ENCODE data around the gene COL11A1.
"Not testable (repeated sequence)": the region's sequence is repeated elsewhere in the genome, so short reads cannot be mapped to it uniquely, and the experiment has no call there.

The COL11A1 gene

DNA sequence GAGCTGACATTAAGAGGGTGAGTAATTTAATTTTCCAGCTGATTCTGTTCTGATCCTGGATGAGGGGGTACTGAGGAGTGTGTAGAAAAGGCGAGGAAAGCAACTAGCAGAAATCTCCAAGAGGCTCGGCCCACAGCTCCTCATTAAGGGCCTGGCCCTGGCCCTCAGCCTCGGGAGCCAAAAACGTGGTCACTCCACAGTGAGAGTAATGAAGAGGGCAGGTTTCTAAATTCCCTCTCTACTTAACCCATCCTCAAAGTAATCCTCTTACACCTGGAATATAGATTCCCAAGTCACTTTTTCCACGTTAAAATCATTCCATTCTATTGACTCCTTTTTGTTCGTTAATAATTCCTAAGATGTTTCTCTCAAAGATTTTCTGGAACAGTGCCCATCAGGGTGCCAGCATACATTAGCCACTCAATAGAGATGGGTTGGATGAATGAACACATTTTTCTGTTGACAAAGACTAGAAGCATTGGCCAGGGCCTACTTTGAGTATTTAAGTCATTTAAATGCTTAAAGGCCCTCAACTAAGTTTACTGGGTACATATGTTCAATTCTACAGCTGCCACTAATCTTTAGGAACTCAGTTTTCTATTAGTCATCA, 1.1 kb upstream of the COL11A1 start:
- H3K4me3 Mint-ChIP-seq = no peak overlapping the region
- no peaks in the 10 kb centered on the region for H3K36me3 Mint-ChIP-seq (ENCODE audit: low read depth)
- ATAC-seq = no peak
- peaks cover 25% of the 10 kb centered on the region for H3K27me3 Mint-ChIP-seq
- DNase-seq = no peak
- no peak overlapping the region for H3K27ac Mint-ChIP-seq
- H3K9me3 Mint-ChIP-seq = no peaks in the 10 kb centered on the region
- H3K4me1 Mint-ChIP-seq = peaks cover 5% of the 10 kb centered on the region

DNA sequence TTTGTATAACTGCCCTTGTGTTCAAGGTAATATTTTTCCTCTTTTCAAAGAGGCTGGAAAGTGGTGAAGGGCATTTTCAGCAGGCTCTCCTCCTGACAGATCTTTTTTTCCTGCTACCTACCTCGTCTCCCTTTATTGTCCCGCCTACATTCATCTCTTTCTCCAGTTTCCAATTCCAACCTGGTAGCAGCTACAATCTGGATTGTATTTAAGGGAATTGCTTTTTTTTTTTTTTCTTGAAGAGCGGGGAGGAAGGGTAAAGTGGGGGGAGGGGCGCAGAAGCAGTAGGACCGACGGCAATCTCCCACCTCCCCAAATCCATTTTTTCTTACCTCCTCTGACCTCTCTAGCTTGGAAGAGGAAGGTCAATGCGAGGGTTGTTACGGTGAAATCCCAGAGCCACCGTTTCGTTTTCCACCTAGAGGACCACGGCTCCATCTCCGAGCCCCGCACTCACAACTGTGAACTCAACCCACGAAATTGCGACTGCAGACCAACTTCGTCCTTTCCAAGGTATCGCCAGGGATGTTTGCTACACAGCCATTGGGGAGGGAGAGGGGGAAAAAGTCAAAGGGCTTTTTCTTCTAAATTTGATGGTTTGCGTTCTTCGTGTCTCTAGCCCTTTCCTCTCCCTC, 464 bp downstream of the COL11A1 start:
- H3K4me1 Mint-ChIP-seq = peaks cover 5% of the 10 kb centered on the region
- DNase-seq = no peak
- H3K27ac Mint-ChIP-seq = no peak overlapping the region
- no peaks in the 10 kb centered on the region for H3K9me3 Mint-ChIP-seq
- H3K36me3 Mint-ChIP-seq (ENCODE audit: low read depth) = no peaks in the 10 kb centered on the region
- peaks cover 25% of the 10 kb centered on the region for H3K27me3 Mint-ChIP-seq
- no peak for ATAC-seq
- H3K4me3 Mint-ChIP-seq = peak overlapping the region; percentile 35

DNA sequence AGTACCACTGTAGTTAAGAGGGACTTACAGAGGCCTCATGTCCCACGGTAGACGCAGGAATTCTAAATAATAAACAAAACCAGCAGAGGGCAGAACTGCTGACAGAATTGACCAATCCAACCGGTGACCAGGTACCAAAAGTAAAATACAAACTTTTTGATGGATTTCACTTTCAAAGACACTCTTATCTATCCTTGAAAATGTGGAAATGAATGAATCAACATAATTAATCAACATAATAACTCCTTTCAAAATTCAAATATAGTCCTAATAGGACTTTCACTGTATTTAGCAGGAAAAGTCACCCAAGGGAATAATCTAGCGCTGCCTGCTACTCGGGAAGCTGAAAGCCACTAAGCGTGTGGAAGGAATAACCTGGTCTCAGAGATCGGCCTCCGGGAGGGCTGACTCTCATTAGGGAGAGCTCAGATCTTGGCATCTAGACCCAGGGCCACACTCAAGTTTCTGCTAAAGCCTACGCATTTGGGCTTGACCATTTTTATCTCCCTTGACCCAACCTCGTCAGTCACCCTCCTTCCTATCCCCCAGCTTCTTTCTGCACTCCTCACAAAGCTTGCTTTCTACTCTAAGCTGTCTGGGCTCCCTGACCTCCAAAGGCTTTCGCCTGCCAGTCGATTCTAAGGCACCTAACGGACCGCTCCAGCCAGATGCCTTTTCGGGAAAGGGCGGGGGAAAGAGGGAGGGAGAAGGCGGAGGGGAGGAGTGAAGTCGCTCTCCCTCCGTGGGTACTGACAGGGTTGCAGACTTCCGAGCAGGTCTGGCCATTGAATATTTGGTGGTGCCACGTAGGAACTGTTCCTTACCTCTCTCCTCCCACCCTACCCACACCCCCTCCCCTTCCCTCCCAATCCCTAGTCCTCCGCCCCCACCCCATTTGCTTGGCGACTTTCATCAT, 1.6 kb downstream of the COL11A1 start:
- DNase-seq (no peak), ATAC-seq (no peak)
- no peaks in the 10 kb centered on the region for H3K9me3 Mint-ChIP-seq
- peaks cover 25% of the 10 kb centered on the region for H3K27me3 Mint-ChIP-seq
- H3K27ac Mint-ChIP-seq = no peak overlapping the region
- H3K36me3 Mint-ChIP-seq (ENCODE audit: low read depth) = no peaks in the 10 kb centered on the region
- H3K4me3 Mint-ChIP-seq = peak overlapping the region; percentile 20
- H3K4me1 Mint-ChIP-seq = peaks cover 5% of the 10 kb centered on the region

DNA sequence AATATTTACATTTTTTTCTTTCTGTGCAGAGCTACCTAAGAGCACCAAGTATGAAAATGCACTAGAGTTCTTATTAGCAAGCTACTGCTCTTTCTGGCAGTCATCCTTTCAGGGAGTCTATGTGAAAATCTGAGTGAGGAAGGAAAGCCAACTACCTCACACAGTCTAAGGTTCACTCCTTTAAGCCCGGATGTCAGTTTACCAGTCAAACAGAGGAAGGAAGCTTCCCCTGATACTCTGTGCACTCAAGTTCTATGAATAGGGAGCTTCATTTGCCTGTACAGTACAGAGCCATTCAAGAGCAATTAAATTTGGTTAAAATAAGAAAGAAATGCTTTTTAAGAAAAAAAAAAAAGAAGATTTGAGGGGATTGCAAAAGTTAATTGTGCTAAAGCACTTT, 6.9 kb downstream of the COL11A1 start:
- Mint-ChIP-seq H3K27me3 (peaks cover 5% of the 10 kb centered on the region), H3K4me1 (no peaks in the 10 kb centered on the region), H3K27ac (no peak overlapping the region), H3K36me3 (ENCODE audit: low read depth) (no peaks in the 10 kb centered on the region), H3K4me3 (no peak overlapping the region), H3K9me3 (peaks cover under 1% of the 10 kb centered on the region)
- no peak for ATAC-seq
- no peak for DNase-seq

DNA sequence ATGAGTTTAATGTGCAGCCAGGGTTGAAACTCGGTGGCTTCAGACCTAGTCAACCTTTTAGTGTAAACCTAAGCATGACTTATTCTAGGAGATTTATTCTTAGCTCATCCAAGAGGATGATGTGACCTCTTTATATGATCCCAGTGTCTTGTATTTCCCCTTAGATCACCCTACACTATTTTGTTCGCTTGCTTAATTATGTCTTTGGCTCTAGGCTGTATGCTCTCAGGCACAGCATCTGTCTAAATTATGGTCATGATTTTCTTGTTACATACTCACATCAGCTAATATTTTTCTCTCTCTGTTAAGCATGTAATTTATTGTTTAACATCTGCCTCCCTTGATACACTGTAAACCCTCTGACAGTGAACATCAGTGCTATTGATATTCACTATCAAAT, 19.1 kb downstream of the COL11A1 start:
- Mint-ChIP-seq H3K27me3 (no peaks in the 10 kb centered on the region), H3K4me3 (no peak overlapping the region), H3K4me1 (no peaks in the 10 kb centered on the region), H3K27ac (no peak overlapping the region), H3K9me3 (peaks cover 5% of the 10 kb centered on the region), H3K36me3 (ENCODE audit: low read depth) (no peaks in the 10 kb centered on the region)
- ATAC-seq (no peak), DNase-seq (no peak)

DNA sequence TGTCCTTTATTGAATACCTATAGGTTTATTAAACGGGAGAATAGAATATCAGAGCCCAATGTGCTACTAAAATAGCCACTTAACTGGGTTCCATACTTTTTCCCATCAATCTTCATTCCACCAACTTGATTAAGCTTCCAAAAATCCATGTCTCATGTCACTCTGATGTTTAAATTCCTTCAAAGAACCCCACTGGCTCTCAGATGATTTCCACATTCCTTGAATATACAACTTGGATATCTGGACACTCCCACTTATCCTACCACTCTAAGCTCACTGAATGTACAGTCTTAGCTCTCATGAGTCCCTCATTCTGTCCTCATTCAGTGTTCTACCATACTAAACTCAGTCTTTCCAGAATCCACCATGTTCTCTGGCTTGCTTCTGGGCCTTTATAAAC, 21.1 kb downstream of the COL11A1 start:
- Mint-ChIP-seq H3K4me3 (no peak overlapping the region), H3K9me3 (peaks cover 5% of the 10 kb centered on the region), H3K27me3 (no peaks in the 10 kb centered on the region), H3K36me3 (ENCODE audit: low read depth) (no peaks in the 10 kb centered on the region), H3K4me1 (no peaks in the 10 kb centered on the region), H3K27ac (no peak overlapping the region)
- ATAC-seq (no peak), DNase-seq (no peak)

DNA sequence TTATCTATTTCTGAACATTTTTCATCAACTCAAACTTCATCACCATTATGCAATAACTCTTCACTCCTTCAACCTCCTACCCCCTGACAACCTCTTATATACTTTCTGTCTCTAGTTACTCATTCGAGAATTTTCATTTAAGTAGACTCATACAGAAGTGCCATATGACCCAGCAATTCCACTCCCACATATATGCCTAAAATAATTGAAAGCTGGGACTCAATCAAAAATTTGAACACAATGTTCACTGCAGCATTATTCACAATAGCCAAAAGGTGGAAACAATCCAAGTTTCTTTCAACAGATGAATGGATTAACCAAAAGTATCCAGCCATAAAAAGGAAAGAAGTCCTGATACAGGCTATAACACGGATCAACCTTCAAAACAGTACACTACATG, 24.1 kb downstream of the COL11A1 start:
- no peaks in the 10 kb centered on the region for H3K36me3 Mint-ChIP-seq (ENCODE audit: low read depth)
- DNase-seq = no peak
- no peaks in the 10 kb centered on the region for H3K27me3 Mint-ChIP-seq
- no peak for ATAC-seq
- H3K4me3 Mint-ChIP-seq = no peak overlapping the region
- H3K27ac Mint-ChIP-seq = no peak overlapping the region
- peaks cover 5% of the 10 kb centered on the region for H3K9me3 Mint-ChIP-seq
- no peaks in the 10 kb centered on the region for H3K4me1 Mint-ChIP-seq

DNA sequence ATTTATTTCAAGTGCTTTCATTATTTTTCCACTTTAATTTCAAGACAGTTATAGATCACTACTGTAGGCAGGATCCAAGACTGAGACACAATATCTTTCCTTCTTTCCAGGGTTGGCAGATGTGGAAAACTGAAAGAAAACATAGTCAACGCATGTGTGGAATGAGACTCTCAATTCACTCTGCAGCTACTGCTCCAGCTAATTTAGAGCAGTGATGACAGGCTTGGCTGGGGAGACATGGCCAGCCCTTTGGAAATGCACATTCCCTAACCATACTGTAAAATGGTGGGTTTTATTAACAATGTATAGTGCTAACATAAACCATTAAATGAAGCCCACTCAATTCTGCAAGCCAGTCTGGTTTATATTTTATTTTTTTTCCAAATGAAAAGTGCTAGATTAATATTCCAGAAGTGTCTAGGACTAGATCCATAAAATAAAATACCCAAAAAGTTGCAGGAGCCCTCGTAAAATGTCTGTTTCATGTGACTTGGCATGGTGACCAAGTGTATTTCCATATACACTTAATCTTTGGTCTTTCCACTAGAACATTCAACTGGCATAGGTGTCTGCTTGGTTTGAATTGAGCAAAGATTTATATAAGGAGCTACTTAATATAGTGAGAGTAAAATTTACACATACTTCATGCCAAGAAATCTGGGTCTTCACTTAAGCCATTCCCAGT, 32.9 kb downstream of the COL11A1 start:
- Mint-ChIP-seq H3K36me3 (ENCODE audit: low read depth) (no peaks in the 10 kb centered on the region), H3K4me1 (no peaks in the 10 kb centered on the region), H3K27ac (no peak overlapping the region), H3K4me3 (no peak overlapping the region), H3K27me3 (no peaks in the 10 kb centered on the region), H3K9me3 (no peaks in the 10 kb centered on the region)
- no peak for DNase-seq
- ATAC-seq = no peak

DNA sequence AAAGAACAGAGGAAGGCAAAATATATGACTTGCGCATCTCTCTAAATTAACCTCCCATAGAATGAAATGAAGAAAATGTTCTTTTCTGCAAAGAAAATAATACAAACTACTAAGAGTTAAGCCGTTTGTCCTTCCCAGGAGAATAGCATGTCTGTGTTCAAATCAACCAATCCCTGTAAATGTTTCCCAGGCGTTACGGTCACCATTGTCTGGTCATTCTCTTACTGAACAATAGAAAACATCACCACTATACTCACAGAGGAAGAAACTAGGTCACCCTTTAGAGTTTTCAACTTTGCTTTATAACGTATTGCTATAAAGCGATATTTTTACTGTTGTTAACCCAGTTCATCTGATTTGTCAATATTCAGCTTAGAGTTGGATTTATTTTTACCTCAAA, 34.1 kb downstream of the COL11A1 start:
- Mint-ChIP-seq H3K4me3 (no peak overlapping the region), H3K9me3 (no peaks in the 10 kb centered on the region), H3K27ac (no peak overlapping the region), H3K36me3 (ENCODE audit: low read depth) (no peaks in the 10 kb centered on the region), H3K4me1 (no peaks in the 10 kb centered on the region), H3K27me3 (no peaks in the 10 kb centered on the region)
- ATAC-seq (no peak), DNase-seq (no peak)

DNA sequence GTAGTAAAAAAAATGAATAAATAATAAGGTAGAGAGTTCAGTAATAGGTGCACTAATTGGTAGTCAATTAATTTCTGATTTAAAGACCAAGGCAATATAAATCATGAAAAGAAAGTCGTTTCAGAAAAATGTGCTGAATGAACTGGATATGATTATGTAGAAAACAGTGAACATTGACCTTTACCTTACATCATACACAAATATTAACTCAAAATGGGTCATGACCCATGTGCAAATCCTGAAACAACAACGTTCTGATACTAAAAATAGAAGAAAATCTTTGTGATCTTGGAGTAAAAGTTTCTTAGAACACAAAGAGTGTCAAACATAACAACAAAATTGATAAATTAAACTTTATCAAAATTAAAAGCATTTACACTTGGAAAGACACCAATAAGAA, 39.1 kb downstream of the COL11A1 start:
- Mint-ChIP-seq H3K4me1 (no peaks in the 10 kb centered on the region), H3K4me3 (no peak overlapping the region), H3K36me3 (ENCODE audit: low read depth) (no peaks in the 10 kb centered on the region), H3K9me3 (peaks cover 1% of the 10 kb centered on the region), H3K27ac (no peak overlapping the region), H3K27me3 (no peaks in the 10 kb centered on the region)
- ATAC-seq (no peak), DNase-seq (no peak)

DNA sequence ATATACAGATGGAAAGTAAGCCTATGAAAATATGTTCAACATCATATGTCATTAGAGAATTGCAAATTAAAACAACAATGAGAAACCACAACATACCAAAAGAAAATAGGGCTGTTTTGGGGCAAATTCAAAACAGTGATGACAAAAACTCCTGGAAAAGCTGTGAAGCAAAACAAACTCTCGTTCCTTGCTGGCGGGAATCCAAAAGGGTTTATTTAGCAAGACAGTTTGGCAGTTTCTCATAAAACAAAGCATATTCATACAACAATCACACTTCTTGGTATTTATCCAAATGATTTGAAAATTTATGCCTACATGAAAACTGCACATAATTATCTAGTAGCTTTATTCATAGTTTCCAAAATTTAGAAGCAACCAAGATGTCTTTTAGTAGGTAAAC, 44.4 kb downstream of the COL11A1 start:
- no peaks in the 10 kb centered on the region for H3K36me3 Mint-ChIP-seq (ENCODE audit: low read depth)
- ATAC-seq = no peak
- no peak overlapping the region for H3K27ac Mint-ChIP-seq
- no peak for DNase-seq
- H3K27me3 Mint-ChIP-seq = no peaks in the 10 kb centered on the region
- H3K4me3 Mint-ChIP-seq = no peak overlapping the region
- no peaks in the 10 kb centered on the region for H3K4me1 Mint-ChIP-seq
- H3K9me3 Mint-ChIP-seq = peaks cover 3% of the 10 kb centered on the region

DNA sequence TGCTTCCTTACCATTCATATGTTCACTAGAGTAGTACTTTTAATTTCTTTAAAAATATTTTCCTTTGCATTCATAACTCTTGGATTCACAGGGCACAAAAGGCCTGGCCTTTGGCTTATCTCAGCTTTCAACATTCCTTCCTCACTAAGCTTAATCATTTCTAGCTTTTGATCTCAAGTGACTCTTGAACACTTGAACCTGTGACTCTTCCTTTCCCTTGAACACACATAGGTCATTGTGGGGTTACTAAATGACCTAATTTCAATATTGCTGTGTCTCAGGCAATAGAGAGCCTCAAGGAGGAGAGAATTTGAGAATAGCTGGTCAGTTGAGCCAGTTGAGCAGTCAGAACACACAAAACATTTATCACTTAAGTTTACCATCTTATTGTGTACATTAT, 49.9 kb downstream of the COL11A1 start:
- no peaks in the 10 kb centered on the region for H3K9me3 Mint-ChIP-seq
- H3K27me3 Mint-ChIP-seq = no peaks in the 10 kb centered on the region
- H3K36me3 Mint-ChIP-seq (ENCODE audit: low read depth) = no peaks in the 10 kb centered on the region
- no peak overlapping the region for H3K27ac Mint-ChIP-seq
- no peak overlapping the region for H3K4me3 Mint-ChIP-seq
- DNase-seq (no peak), ATAC-seq (no peak)
- no peaks in the 10 kb centered on the region for H3K4me1 Mint-ChIP-seq

DNA sequence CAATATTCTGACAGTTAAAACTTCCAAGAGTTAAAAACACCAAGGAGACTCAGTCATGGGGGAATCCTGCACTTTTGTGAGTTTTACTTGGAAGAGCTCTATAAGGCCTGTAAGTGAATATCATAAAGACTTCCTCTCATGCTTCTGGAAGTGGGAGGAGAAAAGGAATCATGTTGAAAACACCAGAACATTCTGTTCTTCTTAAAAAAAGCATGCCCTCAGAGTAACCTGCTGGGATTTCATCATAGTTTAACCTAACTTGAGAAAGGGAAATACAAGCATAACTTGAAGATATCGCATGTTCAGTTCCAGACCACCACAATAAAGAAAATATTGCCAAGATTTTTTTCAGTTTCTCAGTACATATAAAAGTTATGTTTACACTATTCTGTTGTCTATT, 51.9 kb downstream of the COL11A1 start:
- ATAC-seq (no peak), DNase-seq (no peak)
- no peaks in the 10 kb centered on the region for H3K27me3 Mint-ChIP-seq
- no peak overlapping the region for H3K4me3 Mint-ChIP-seq
- H3K9me3 Mint-ChIP-seq = peaks cover 4% of the 10 kb centered on the region
- H3K4me1 Mint-ChIP-seq = no peaks in the 10 kb centered on the region
- H3K36me3 Mint-ChIP-seq (ENCODE audit: low read depth) = no peaks in the 10 kb centered on the region
- H3K27ac Mint-ChIP-seq = no peak overlapping the region

DNA sequence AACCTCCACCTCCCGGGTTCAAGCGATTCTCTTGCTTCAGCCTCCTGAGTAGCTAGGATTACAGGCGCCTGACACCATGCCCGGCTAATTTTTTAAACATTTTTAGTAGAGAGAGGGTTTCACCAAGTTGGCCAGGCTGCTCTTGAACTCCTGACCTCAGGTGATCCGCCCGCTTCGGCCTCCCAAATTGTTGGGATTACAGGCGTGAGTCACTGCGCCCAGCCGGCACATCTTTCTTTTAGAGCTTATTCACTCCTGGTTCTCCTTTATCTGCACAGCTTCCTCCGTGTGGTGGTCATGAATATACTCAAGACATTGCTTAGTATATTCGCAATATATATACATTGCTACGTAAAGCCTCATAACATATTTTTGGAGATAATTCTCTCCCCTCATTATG, 80.2 kb downstream of the COL11A1 start:
- H3K27me3 Mint-ChIP-seq; H3K36me3 Mint-ChIP-seq (ENCODE audit: low read depth); H3K4me1 Mint-ChIP-seq; ATAC-seq; DNase-seq; H3K27ac Mint-ChIP-seq; H3K9me3 Mint-ChIP-seq; H3K4me3 Mint-ChIP-seq: not testable (repeated sequence)

Measured in activated naive CD8-positive, alpha-beta T cell treated with anti-CD3 and anti-CD28 coated beads, Interleukin-2, amount 50 U/mL, for 24 hours (primary cell).